Measurements from ENCODE around the gene TMEM94. TPM values are rescaled to one million over a fixed set of nuclear protein-coding genes. Genes with fewer than 3 reads are reported as not detected.
"Not testable (repeated sequence)": the region's sequence is repeated elsewhere in the genome, so short reads cannot be mapped to it uniquely, and the experiment has no call there.

The TMEM94 gene
- total and polyA plus RNA-seq, 3 donors from 2014 or later: 128 to 171 (median 151) TPM

- TF ChIP-seq POLR2A (IDR thresholded peaks at IDR 0.05): no peak
- TF ChIP-seq CTCF (IDR thresholded peaks at IDR 0.05): no peak
- intact Hi-C loops (cut with DNase I; ENCODE audit: low total_unique reads): no loop called here
- Histone ChIP-seq H3K27me3 (no peaks in the 10 kb centered on the region), H3K4me3 (no peak overlapping the region), H3K27ac (no peak overlapping the region), H3K36me3 (ENCODE audit: low read depth, missing control alignments) (no peaks in the 10 kb centered on the region), H3K4me1 (peaks cover 2% of the 10 kb centered on the region), H3K9me3 (no peaks in the 10 kb centered on the region)
- WGBS, 2 donors: 92 to 95% methylated on average over 2 of the region's 2 CpGs
- DNase-seq: no peak
These were observed 17.1 kb upstream of the TMEM94 start for GRCh38 chr17:75439287-75439686.

GRCh38 chr17:75440738-75441448 lies 15.5 kb upstream of the TMEM94 start:
- no peaks in the 10 kb centered on the region for H3K27me3 ChIP-seq
- peak overlapping the region in 1 of 2 donors; percentile 36 for H3K27ac ChIP-seq
- TF ChIP-seq POLR2A (IDR thresholded peaks at IDR 0.05): no peak
- TF ChIP-seq CTCF (IDR thresholded peaks at IDR 0.05): no peak
- H3K4me3 ChIP-seq: no peak overlapping the region
- 47 to 51% methylated on average over 10 of the region's 10 CpGs for WGBS, 2 donors
- intact Hi-C loops (cut with DNase I; ENCODE audit: low total_unique reads): no loop called here
- DNase-seq: no peak
- no peaks in the 10 kb centered on the region for H3K9me3 ChIP-seq
- peaks cover 2% of the 10 kb centered on the region for H3K4me1 ChIP-seq
- no peaks in the 10 kb centered on the region for H3K36me3 ChIP-seq (ENCODE audit: low read depth, missing control alignments)

- intact Hi-C loops (cut with DNase I; ENCODE audit: low total_unique reads): no loop called here
- TF ChIP-seq POLR2A (IDR thresholded peaks at IDR 0.05) (no peak), CTCF (IDR thresholded peaks at IDR 0.05) (no peak)
- 89 to 92% methylated on average over 4 of the region's 4 CpGs for WGBS, 2 donors
These were observed 14.0 kb upstream of the TMEM94 start for GRCh38 chr17:75442168-75443103.

GRCh38 chr17:75445296-75445695 lies 11.1 kb upstream of the TMEM94 start:
- intact Hi-C loops (cut with DNase I; ENCODE audit: low total_unique reads): no loop called here
- no peak for TF ChIP-seq CTCF (IDR thresholded peaks at IDR 0.05)
- no peak for TF ChIP-seq POLR2A (IDR thresholded peaks at IDR 0.05)
- DNase-seq: no peak
- no peaks in the 10 kb centered on the region for H3K9me3 ChIP-seq
- no peaks in the 10 kb centered on the region for H3K36me3 ChIP-seq (ENCODE audit: low read depth, missing control alignments)
- WGBS, 2 donors: 81 to 83% methylated on average over 3 of the region's 3 CpGs
- H3K27ac ChIP-seq: no peak overlapping the region
- peaks cover 11% of the 10 kb centered on the region for H3K4me1 ChIP-seq
- H3K4me3 ChIP-seq: no peak overlapping the region
- H3K27me3 ChIP-seq: no peaks in the 10 kb centered on the region

More at GRCh38 chr17:75442168-75443103, 14.0 kb upstream of the TMEM94 start:
- Histone ChIP-seq H3K27me3 (no peaks in the 10 kb centered on the region), H3K4me1 (peaks cover 2% of the 10 kb centered on the region), H3K36me3 (ENCODE audit: low read depth, missing control alignments) (no peaks in the 10 kb centered on the region), H3K9me3 (no peaks in the 10 kb centered on the region), H3K27ac (no peak overlapping the region), H3K4me3 (no peak overlapping the region)
- no peak for DNase-seq

- DNase-seq; intact Hi-C loops (cut with DNase I; ENCODE audit: low total_unique reads); H3K9me3 ChIP-seq; H3K27me3 ChIP-seq; H3K4me3 ChIP-seq; H3K27ac ChIP-seq; H3K36me3 ChIP-seq (ENCODE audit: low read depth, missing control alignments): not testable (repeated sequence)
- H3K4me1 ChIP-seq: peaks cover 11% of the 10 kb centered on the region
- WGBS, 2 donors: 92 to 95% methylated on average over 6 of the region's 6 CpGs
These were observed 10.5 kb upstream of the TMEM94 start for GRCh38 chr17:75445896-75446295.

Data from testis (tissue), 3 donors.